Glutamatergic neuron (in vitro differentiated cells): ENCODE data around the gene EPN2. TPM values are rescaled to one million over a fixed set of nuclear protein-coding genes. Genes with fewer than 3 reads are reported as not detected.

Experiments used
- DNase-seq: peaks from one replicate; pipeline ENCODE4 v3.0.0; 2022
- H3K27ac Mint-ChIP-seq: one replicate; pipeline ENCODE4 v1.8.0; 2020; ENCODE audit warnings: mild to moderate bottlenecking, mixed read lengths, inconsistent platforms; ENCODE audit not compliant: unreplicated experiment
- H3K27me3 Mint-ChIP-seq: one replicate; pipeline ENCODE4 v1.8.0; 2020; ENCODE audit warnings: mild to moderate bottlenecking, moderate library complexity, mixed read lengths, inconsistent platforms; ENCODE audit not compliant: unreplicated experiment
- H3K36me3 Mint-ChIP-seq: one replicate; pipeline ENCODE4 v1.8.0; 2020; ENCODE audit warnings: mild to moderate bottlenecking, mixed read lengths, inconsistent platforms; ENCODE audit not compliant: unreplicated experiment
- H3K4me1 Mint-ChIP-seq: one replicate; pipeline ENCODE4 v1.8.0; 2020; ENCODE audit warnings: mild to moderate bottlenecking, low read depth, mixed read lengths, inconsistent platforms; ENCODE audit not compliant: unreplicated experiment
- H3K4me3 Mint-ChIP-seq: one replicate; pipeline ENCODE4 v1.8.0; 2020; ENCODE audit warnings: mild to moderate bottlenecking, mixed read lengths, inconsistent platforms; ENCODE audit not compliant: unreplicated experiment
- H3K9me3 Mint-ChIP-seq: one replicate; pipeline ENCODE4 v1.8.0; 2020; ENCODE audit warnings: mild to moderate bottlenecking, moderate library complexity, mixed read lengths, inconsistent platforms; ENCODE audit not compliant: unreplicated experiment
- CTCF ChIP-seq: fragments of 200-600 bp; sonication (generic); IDR thresholded peaks from one replicate; pipeline ENCODE4 v1.5.0; 2021; ENCODE audit not compliant: partially characterized antibody, unreplicated experiment
- total RNA-seq: library from RNA; stranded (reverse); fragmentation: NEBNext Ultra II Directional; extraction: Animal tissue kit (Norgen Biotek cat#: 25700); gene quantifications from one replicate; pipeline ENCODE4 v1.2.1, GENCODE V29; 2021; ENCODE audit not compliant: unreplicated experiment

Gene EPN2
- total RNA-seq, 1 donor from 2014 or later, result 45.2 TPM

- H3K9me3 Mint-ChIP-seq, result peaks cover 3% of the 10 kb centered on the region
- TF ChIP-seq CTCF, result no peak
- no peaks in the 10 kb centered on the region for H3K36me3 Mint-ChIP-seq
- no peak overlapping the region for H3K27ac Mint-ChIP-seq
- peaks cover 7% of the 10 kb centered on the region for H3K27me3 Mint-ChIP-seq
- H3K4me1 Mint-ChIP-seq, result peaks cover 15% of the 10 kb centered on the region
- peak overlapping the region; percentile 21 for H3K4me3 Mint-ChIP-seq
- no peak for DNase-seq
Observed at GRCh38 chr17:19341641-19342610, 104.8 kb downstream of the EPN2 start.

- Mint-ChIP-seq H3K4me1 (peaks cover 15% of the 10 kb centered on the region), H3K27ac (no peak overlapping the region), H3K36me3 (no peaks in the 10 kb centered on the region), H3K27me3 (peaks cover 7% of the 10 kb centered on the region), H3K9me3 (peaks cover 3% of the 10 kb centered on the region), H3K4me3 (no peak overlapping the region)
- TF ChIP-seq CTCF, result no peak
- no peak for DNase-seq
Observed at GRCh38 chr17:19342611-19343255, 105.6 kb downstream of the EPN2 start.

DNA sequence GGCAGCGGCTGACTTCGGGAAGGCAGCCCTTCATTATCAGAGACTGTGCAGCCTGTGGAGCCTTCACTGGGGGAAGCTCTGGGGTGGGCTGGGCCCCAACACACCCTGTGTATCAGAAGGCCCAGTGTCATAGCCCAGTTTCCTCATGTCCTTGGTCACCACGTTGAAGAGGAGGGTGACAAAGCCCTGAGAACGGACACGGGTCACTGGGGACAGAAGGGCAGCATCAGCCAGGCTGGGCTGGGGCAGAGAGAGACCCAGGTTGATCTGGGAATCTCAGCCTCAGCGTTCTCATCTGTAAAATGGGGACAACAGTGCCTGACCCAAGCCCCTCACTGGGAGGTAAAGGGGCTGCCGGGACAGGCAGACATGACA lies 106.1 kb downstream of the EPN2 start:
- TF ChIP-seq CTCF, result no peak
- Mint-ChIP-seq H3K27me3 (peaks cover 7% of the 10 kb centered on the region), H3K27ac (no peak overlapping the region), H3K36me3 (no peaks in the 10 kb centered on the region), H3K9me3 (peaks cover 3% of the 10 kb centered on the region), H3K4me3 (no peak overlapping the region), H3K4me1 (peaks cover 15% of the 10 kb centered on the region)
- no peak for DNase-seq

GRCh38 chr17:19343671-19344151 lies 106.5 kb downstream of the EPN2 start:
- no peak overlapping the region for H3K4me3 Mint-ChIP-seq
- no peak overlapping the region for H3K27ac Mint-ChIP-seq
- no peaks in the 10 kb centered on the region for H3K36me3 Mint-ChIP-seq
- H3K9me3 Mint-ChIP-seq, result peaks cover 3% of the 10 kb centered on the region
- no peak for DNase-seq
- peaks cover 15% of the 10 kb centered on the region for H3K4me1 Mint-ChIP-seq
- H3K27me3 Mint-ChIP-seq, result peaks cover 7% of the 10 kb centered on the region
- no peak for TF ChIP-seq CTCF
